Measurements from ENCODE around the gene ETFB. TPM values are rescaled to one million over a fixed set of nuclear protein-coding genes. Genes with fewer than 3 reads are reported as not detected.

ETFB gene
- total and polyA plus RNA-seq, 2 experiments from 2014 or later, result 84.3 to 146 TPM

DNA sequence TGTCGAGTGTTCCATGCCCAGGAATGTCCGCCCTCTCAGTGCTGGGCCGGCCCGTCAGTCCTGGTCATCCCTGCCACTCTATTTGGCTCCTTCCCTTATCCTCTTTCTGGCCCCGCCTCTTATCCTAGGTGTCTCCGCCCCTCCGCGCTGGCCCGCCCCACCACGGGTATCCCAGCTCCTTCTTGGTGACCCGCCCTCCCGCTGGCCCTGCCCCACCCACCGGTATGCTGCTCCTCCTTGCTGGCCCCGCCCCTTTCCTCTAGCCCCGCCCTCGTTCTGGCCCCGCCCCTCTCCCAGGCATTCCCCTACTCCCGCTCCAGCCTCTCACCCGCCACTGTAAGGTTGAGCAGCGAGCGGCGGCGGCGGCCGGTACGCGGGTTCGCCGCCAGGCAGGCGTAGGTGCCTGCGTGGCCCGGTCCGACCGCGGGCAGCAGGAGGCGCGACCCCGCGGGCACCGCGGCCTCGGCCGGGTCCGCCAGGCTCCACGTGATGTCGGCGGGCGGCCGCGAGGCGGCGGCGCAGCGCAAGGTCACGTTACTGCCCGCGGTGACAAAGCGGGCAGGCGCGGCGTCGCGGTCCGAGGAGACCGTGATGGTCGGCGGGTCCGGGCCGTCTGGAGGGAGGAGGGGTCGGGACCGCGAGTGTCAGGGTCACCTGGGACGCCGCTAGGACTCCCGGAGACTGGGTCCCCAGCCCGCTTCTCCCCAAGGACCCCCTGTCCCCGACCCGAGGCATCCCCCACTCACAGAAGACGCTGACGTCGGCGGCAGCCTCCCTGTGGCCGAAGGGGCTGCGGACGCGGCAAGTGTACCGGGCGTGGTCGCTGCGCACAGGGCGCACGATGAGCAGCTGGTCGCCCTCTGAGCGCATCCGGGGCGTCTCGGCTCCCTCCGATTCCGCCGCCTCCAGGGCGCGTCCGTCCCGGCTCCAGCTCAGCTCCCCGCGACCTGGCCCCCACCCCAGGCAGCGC lies 26.2 kb downstream of the ETFB start:
- TF ChIP-seq EZH2 (IDR thresholded peaks at IDR 0.05; ENCODE audit: insufficient read depth, poor library complexity, severe bottlenecking), result no peak
- no peak for TF ChIP-seq EZH2phosphoT487 (IDR thresholded peaks at IDR 0.05; ENCODE audit: insufficient read depth, low read depth)
- no peaks in the 10 kb centered on the region for H3K4me1 ChIP-seq (ENCODE audit: insufficient read depth)
- H3K79me2 ChIP-seq (ENCODE audit: insufficient read depth), result no peaks in the 10 kb centered on the region
- no peaks in the 10 kb centered on the region for H4K20me1 ChIP-seq (ENCODE audit: insufficient read depth)
- 2 to 3% methylated on average over 55 to 95 of the region's 107 CpGs for WGBS, 2 experiments (ENCODE audit: low coverage in 1 of 2, low lambda C conversion rate in 2 of 2, missing lambda C conversion rate in 2 of 2)
- H3K4me3 ChIP-seq, result peak overlapping the region; percentile 81
- H2AFZ ChIP-seq, result peak overlapping the region; percentile 90
- in situ Hi-C loops (cut with MboI), result no loop called here
- peak overlapping the region; percentile 29; the same call in 1 of the 2 replicates for H3K27ac ChIP-seq
- peak; percentile 99 for DNase-seq
- H3K9me2 ChIP-seq (ENCODE audit: insufficient read depth), result no peaks in the 10 kb centered on the region
- H3K27me3 ChIP-seq (replicated peaks; ENCODE audit: insufficient read depth), result no peaks in the 10 kb centered on the region
- peak overlapping the region; percentile 91 for H3K4me2 ChIP-seq (ENCODE audit: unreplicated experiment)
- H3K9ac ChIP-seq, result peak overlapping the region; percentile 80
- H3K9me3 ChIP-seq (ENCODE audit: low read depth), result no peaks in the 10 kb centered on the region
- H3K36me3 ChIP-seq (ENCODE audit: low read depth), result peaks cover 3% of the 10 kb centered on the region; the same call in 1 of the 2 replicates
- no peaks in the 10 kb centered on the region for H3F3A ChIP-seq (ENCODE audit: insufficient read depth)

- TF ChIP-seq EZH2 (IDR thresholded peaks at IDR 0.05; ENCODE audit: insufficient read depth, poor library complexity, severe bottlenecking) (no peak), EZH2phosphoT487 (IDR thresholded peaks at IDR 0.05; ENCODE audit: insufficient read depth, low read depth) (no peak)
- peak overlapping the region; percentile 90 for H2AFZ ChIP-seq
- no peaks in the 10 kb centered on the region for H4K20me1 ChIP-seq (ENCODE audit: insufficient read depth)
- H3K4me2 ChIP-seq (ENCODE audit: unreplicated experiment), result peak overlapping the region; percentile 91
- no peaks in the 10 kb centered on the region for H3K9me3 ChIP-seq (ENCODE audit: low read depth)
- no peaks in the 10 kb centered on the region for H3K79me2 ChIP-seq (ENCODE audit: insufficient read depth)
- no peaks in the 10 kb centered on the region for H3K36me3 ChIP-seq (ENCODE audit: low read depth)
- no peaks in the 10 kb centered on the region for H3K27me3 ChIP-seq (replicated peaks; ENCODE audit: insufficient read depth)
- H3K4me3 ChIP-seq, result peak overlapping the region; percentile 81
- no peaks in the 10 kb centered on the region for H3K4me1 ChIP-seq (ENCODE audit: insufficient read depth)
- H3K9me2 ChIP-seq (ENCODE audit: insufficient read depth), result no peaks in the 10 kb centered on the region
- peak overlapping the region; percentile 29; the same call in 1 of the 2 replicates for H3K27ac ChIP-seq
- in situ Hi-C loops (cut with MboI), result no loop called here
- no peak for DNase-seq
- H3K9ac ChIP-seq, result peak overlapping the region; percentile 56
- no peaks in the 10 kb centered on the region for H3F3A ChIP-seq (ENCODE audit: insufficient read depth)
- WGBS, 2 experiments (ENCODE audit: low coverage in 1 of 2, low lambda C conversion rate in 2 of 2, missing lambda C conversion rate in 2 of 2), result 0 to 3% methylated on average over 10 of the region's 10 CpGs
Observed at GRCh38 chr19:51339313-51339686, 26.9 kb downstream of the ETFB start.

DNA sequence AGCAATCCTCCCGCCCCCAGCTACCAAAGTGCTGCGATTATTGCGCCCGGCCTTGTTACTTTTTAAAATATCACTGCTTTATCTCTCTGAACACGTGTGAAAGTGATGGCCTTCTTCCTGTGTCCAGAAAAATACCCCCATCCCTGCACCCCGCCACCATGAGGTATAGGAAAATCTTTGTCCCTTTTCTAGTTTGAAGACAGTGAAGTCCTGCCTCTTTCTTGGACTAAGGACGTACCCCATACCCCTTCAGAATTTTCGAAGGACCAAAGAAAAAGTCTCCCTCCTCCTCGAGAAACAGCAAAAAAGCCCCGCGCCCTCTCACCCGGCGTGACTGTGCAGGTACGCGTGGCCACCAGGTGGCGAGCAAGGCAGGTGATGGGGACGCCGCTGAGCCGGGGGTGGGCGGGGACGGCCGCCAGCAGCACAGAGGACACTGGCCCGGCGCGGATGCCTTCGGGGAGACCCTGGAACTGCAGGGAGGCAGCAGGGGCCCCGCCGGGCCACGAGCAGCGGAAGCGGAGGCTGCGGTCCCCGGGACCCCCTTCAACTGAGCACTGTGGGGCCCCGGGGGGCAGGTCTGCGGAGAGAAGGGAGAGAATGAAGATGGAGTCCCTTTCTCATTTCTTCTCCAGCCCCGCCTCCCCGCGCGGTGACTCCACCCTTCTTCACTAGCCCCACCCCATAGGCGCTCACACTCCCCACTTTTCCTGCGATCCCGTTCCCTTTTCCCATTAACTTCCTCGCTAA lies 27.4 kb downstream of the ETFB start:
- no peaks in the 10 kb centered on the region for H3K27me3 ChIP-seq (replicated peaks; ENCODE audit: insufficient read depth)
- H3F3A ChIP-seq (ENCODE audit: insufficient read depth), result no peaks in the 10 kb centered on the region
- in situ Hi-C loops (cut with MboI), result no loop called here
- no peaks in the 10 kb centered on the region for H4K20me1 ChIP-seq (ENCODE audit: insufficient read depth)
- no peaks in the 10 kb centered on the region for H3K9me3 ChIP-seq (ENCODE audit: low read depth)
- H3K79me2 ChIP-seq (ENCODE audit: insufficient read depth), result no peaks in the 10 kb centered on the region
- peak overlapping the region; percentile 81 for H3K4me3 ChIP-seq
- 11 to 23% methylated on average over 25 to 43 of the region's 43 CpGs for WGBS, 2 experiments (ENCODE audit: low coverage in 1 of 2, low lambda C conversion rate in 2 of 2, missing lambda C conversion rate in 2 of 2)
- peak; percentile 88 for DNase-seq
- no peaks in the 10 kb centered on the region for H3K4me1 ChIP-seq (ENCODE audit: insufficient read depth)
- H3K4me2 ChIP-seq (ENCODE audit: unreplicated experiment), result peak overlapping the region; percentile 91
- peak overlapping the region; percentile 90 for H2AFZ ChIP-seq
- no peaks in the 10 kb centered on the region for H3K36me3 ChIP-seq (ENCODE audit: low read depth)
- peak overlapping the region; percentile 29; the same call in 1 of the 2 replicates for H3K27ac ChIP-seq
- TF ChIP-seq EZH2phosphoT487 (IDR thresholded peaks at IDR 0.05; ENCODE audit: insufficient read depth, low read depth), result no peak
- TF ChIP-seq EZH2 (IDR thresholded peaks at IDR 0.05; ENCODE audit: insufficient read depth, poor library complexity, severe bottlenecking), result no peak
- H3K9ac ChIP-seq, result peak overlapping the region; percentile 56
- no peaks in the 10 kb centered on the region for H3K9me2 ChIP-seq (ENCODE audit: insufficient read depth)

DNA sequence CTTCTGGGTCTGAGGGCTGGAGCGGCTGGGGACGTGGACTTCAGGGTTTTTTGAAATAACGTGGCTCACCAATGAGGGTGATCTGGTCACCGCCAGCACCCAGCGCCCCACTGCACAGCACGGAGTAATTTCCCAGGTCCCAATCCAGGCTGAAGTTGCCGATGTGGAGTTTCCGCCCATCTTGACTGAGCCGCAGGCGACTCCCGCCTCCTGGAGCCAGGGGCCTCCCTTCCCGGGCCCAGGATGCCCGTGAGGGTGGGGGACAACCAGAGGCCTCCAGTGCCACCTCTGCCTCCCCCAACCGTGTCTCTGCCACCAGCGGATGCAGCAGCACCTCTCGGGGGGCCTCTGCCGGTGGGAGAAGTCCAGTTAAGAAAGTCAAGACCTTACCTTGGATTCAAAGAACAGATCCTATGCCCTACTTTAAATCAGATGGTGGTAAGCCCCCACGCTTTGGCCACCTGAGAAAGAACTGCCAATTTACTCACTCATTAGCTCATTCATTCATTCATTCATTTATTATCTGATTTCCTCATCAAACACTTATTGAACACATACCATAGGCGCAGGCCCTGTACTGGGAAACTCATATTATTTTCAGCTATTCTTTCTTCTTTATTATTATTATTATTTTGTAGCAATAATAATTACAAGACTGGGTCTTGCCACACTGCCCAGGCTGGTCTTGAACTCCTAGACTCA lies 28.2 kb downstream of the ETFB start:
- WGBS, 2 experiments (ENCODE audit: low coverage in 1 of 2, low lambda C conversion rate in 2 of 2, missing lambda C conversion rate in 2 of 2), result 74 to 82% methylated on average over 14 to 19 of the region's 19 CpGs
- H3K4me1 ChIP-seq (ENCODE audit: insufficient read depth), result no peaks in the 10 kb centered on the region
- DNase-seq, result no peak
- in situ Hi-C loops (cut with MboI), result no loop called here
- H3K27me3 ChIP-seq (replicated peaks; ENCODE audit: insufficient read depth), result no peaks in the 10 kb centered on the region
- H3F3A ChIP-seq (ENCODE audit: insufficient read depth), result no peaks in the 10 kb centered on the region
- no peaks in the 10 kb centered on the region for H3K9me3 ChIP-seq (ENCODE audit: low read depth)
- no peak overlapping the region for H3K9ac ChIP-seq
- no peak overlapping the region for H3K4me3 ChIP-seq
- H3K36me3 ChIP-seq (ENCODE audit: low read depth), result no peaks in the 10 kb centered on the region
- no peak overlapping the region for H3K4me2 ChIP-seq (ENCODE audit: unreplicated experiment)
- no peaks in the 10 kb centered on the region for H3K9me2 ChIP-seq (ENCODE audit: insufficient read depth)
- H3K79me2 ChIP-seq (ENCODE audit: insufficient read depth), result no peaks in the 10 kb centered on the region
- H4K20me1 ChIP-seq (ENCODE audit: insufficient read depth), result no peaks in the 10 kb centered on the region
- H3K27ac ChIP-seq, result no peak overlapping the region
- TF ChIP-seq EZH2phosphoT487 (IDR thresholded peaks at IDR 0.05; ENCODE audit: insufficient read depth, low read depth) (no peak), EZH2 (IDR thresholded peaks at IDR 0.05; ENCODE audit: insufficient read depth, poor library complexity, severe bottlenecking) (no peak)
- H2AFZ ChIP-seq, result peak overlapping the region; percentile 90; the same call in 1 of the 2 replicates

Measured in GM23248 (cell line).